Neural cell (in vitro differentiated cells): ENCODE measurements around the gene PLP2. TPM values are rescaled to one million over a fixed set of nuclear protein-coding genes. Genes with fewer than 3 reads are reported as not detected.

ENCODE experiments used
- H2AFZ ChIP-seq: fragments of 200-600, 300-800 bp; sonication (generic), shearing (Covaris generic); 2 replicates; pipeline ENCODE4 v1.6.0; 2014; ENCODE audit warnings: low read depth, mild to moderate bottlenecking, antibody characterized with exemption, low read length, moderate library complexity
- H3F3A ChIP-seq: fragments of 200-600 bp; shearing (Covaris generic); 2 replicates; pipeline ENCODE4 v1.6.1; 2016; ENCODE audit warnings: mild to moderate bottlenecking, moderate library complexity, mixed read lengths, antibody characterized with exemption, low read length; ENCODE audit not compliant: insufficient read depth, poor library complexity, severe bottlenecking
- H3K27ac ChIP-seq: fragments of 200-600, 300-800 bp; sonication (generic), shearing (Covaris generic); 2 replicates; pipeline ENCODE4 v1.5.1; 2014; ENCODE audit warnings: mild to moderate bottlenecking, low read length, moderate library complexity
- H3K27me3 ChIP-seq: fragments of 300-800, 200-600 bp; sonication (generic), shearing (Covaris generic); 2 replicates; pipeline ENCODE4 v1.6.0; 2014; ENCODE audit warnings: mild to moderate bottlenecking, low read depth, low read length, moderate library complexity; ENCODE audit not compliant: insufficient read depth
- H3K36me3 ChIP-seq: fragments of 300-800, 200-600 bp; sonication (generic), shearing (Covaris generic); 2 replicates; pipeline ENCODE4 v1.5.1; 2014; ENCODE audit warnings: mild to moderate bottlenecking, antibody characterized with exemption, low read length, moderate library complexity; ENCODE audit not compliant: insufficient read depth
- H3K4me2 ChIP-seq: fragments of 300-800, 200-600 bp; sonication (generic), shearing (Covaris generic); 2 replicates; pipeline ENCODE4 v1.6.0; 2014; ENCODE audit warnings: mild to moderate bottlenecking, low read length
- H3K4me3 ChIP-seq: fragments of 300-800, 200-600 bp; sonication (generic), shearing (Covaris generic); 2 replicates; pipeline ENCODE4 v1.5.1; 2014; ENCODE audit warnings: mild to moderate bottlenecking, low read length, moderate library complexity
- H3K79me2 ChIP-seq: fragments of 200-600 bp; shearing (Covaris generic); replicated peaks from 2 replicates; pipeline ENCODE4 v1.6.0; 2014; ENCODE audit warnings: mild to moderate bottlenecking, low read length, moderate library complexity; ENCODE audit not compliant: insufficient read depth
- H3K9ac ChIP-seq: fragments of 300-800, 200-600 bp; sonication (generic), shearing (Covaris generic); 2 replicates; pipeline ENCODE4 v1.6.1; 2016; ENCODE audit warnings: mild to moderate bottlenecking, low read length, mixed read lengths
- H3K9me2 ChIP-seq: fragments of 200-600 bp; shearing (Covaris generic); 2 replicates; pipeline ENCODE4 v1.6.1; 2016; ENCODE audit warnings: mild to moderate bottlenecking, low read length, mixed read lengths; ENCODE audit not compliant: insufficient read depth
- H3K9me3 ChIP-seq: fragments of 200-600, 300-800 bp; sonication (generic), shearing (Covaris generic); 2 replicates; pipeline ENCODE4 v1.6.1; 2016; ENCODE audit warnings: mild to moderate bottlenecking, mixed run types, low read length, moderate library complexity, mixed read lengths
- H4K20me1 ChIP-seq: fragments of 200-600 bp; shearing (Covaris generic); 2 replicates; pipeline ENCODE4 v1.6.1; 2016; ENCODE audit warnings: mild to moderate bottlenecking, mixed run types; ENCODE audit not compliant: insufficient read depth
- EP300 ChIP-seq: fragments of 450-650 bp; conservative IDR thresholded peaks from 2 replicates; pipeline ENCODE4 v1.6.1; 2014; ENCODE audit warnings: antibody characterized with exemption, mild to moderate bottlenecking, moderate library complexity; ENCODE audit not compliant: poor library complexity, severe bottlenecking
- EZH2 ChIP-seq: fragments of 200-600, 300-800 bp; shearing (Covaris generic), sonication (generic); IDR thresholded peaks from 2 replicates; pipeline ENCODE4 v1.6.1; 2014; ENCODE audit warnings: antibody characterized with exemption, low read length, borderline replicate concordance, mild to moderate bottlenecking; ENCODE audit not compliant: insufficient read depth, poor library complexity, severe bottlenecking
- MXI1 ChIP-seq: fragments of 450-650 bp; conservative IDR thresholded peaks from 2 replicates; pipeline ENCODE4 v1.6.1; 2014; ENCODE audit warnings: antibody characterized with exemption, mild to moderate bottlenecking; ENCODE audit not compliant: poor library complexity, severe bottlenecking
- POLR2AphosphoS5 ChIP-seq: IDR thresholded peaks from 2 replicates; pipeline ENCODE4 v1.6.1; 2012
- RAD21 ChIP-seq: fragments of 450-650 bp; conservative IDR thresholded peaks from 2 replicates; pipeline ENCODE4 v1.6.1; 2014; ENCODE audit warnings: antibody characterized with exemption, mild to moderate bottlenecking, moderate library complexity
- SMC3 ChIP-seq: fragments of 450-650 bp; conservative IDR thresholded peaks from 2 replicates; pipeline ENCODE4 v1.6.1; 2014; ENCODE audit warnings: antibody characterized with exemption, mild to moderate bottlenecking, moderate library complexity; ENCODE audit not compliant: poor library complexity
- TAF1 ChIP-seq: IDR thresholded peaks from 2 replicates; pipeline ENCODE4 v1.6.1; 2012; ENCODE audit warnings: low read depth
- polyA plus RNA-seq: library from polyadenylated mRNA; depleted of rRNA; stranded (reverse); fragments of >200 nt; gene quantifications from 2 replicates; pipeline ENCODE4 v1.2.3, GENCODE V29; 2014
- TF ChIP-seq, protein P1 (sequence below): fragments of 450-650 bp; IDR thresholded peaks from 2 replicates; pipeline ENCODE4 v1.5.1; 2014; ENCODE audit warnings: antibody characterized with exemption, mild to moderate bottlenecking, moderate library complexity; ENCODE audit not compliant: poor library complexity, severe bottlenecking
- TF ChIP-seq, protein P2 (sequence below): IDR thresholded peaks from 2 replicates; pipeline ENCODE4 v1.6.1; 2012; ENCODE audit warnings: borderline replicate concordance

The PLP2 gene
- polyA plus RNA-seq, 1 donor from 2014 or later = not detected

DNA sequence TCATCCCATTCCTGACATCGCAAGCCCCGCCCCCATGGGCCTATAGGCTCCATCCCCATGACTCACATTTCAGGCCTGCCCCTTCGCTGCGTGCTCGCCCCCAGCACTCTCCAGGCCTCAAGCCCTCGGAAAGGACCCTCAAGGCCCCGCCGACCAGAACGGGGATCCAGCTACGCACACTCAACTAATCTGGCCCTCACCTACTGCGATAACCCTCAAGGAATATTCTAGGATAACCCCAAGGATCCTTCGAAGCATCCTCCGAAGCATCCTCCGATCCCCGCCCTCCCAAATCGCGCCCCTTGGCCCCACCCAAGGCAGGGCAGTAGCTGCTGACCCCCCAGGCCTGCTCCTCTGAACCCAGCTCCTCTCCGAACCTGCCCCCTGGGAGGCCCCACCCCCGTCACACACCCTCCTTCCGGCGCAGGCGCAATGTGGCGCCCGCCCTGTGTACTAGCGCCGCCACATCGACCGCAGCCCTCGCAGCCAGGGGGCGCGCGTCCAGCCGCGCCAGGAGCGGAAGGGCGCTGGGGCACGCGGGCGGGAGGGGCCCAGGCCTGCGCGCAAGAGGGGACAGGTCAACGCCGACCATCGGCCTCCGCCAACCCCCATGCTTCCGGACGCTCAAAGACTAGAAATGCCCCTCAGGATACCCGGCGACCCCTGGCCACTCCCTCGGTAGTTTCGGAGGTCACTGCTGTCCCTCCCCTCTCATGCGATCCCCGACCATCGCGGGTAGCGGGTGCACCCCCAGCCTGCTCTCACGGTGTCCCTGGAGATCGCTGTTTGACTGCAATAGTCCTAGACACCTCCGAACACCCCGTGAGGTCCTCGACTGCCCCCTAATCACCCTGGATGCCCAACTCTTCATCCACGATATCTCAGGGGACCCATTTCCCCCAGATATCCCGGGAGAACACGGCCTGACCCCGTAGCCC is 15.5 kb upstream of the PLP2 start:
- Histone ChIP-seq H2AFZ (no peak overlapping the region), H3K9me3 (no peaks in the 10 kb centered on the region), H3K27me3 (no peaks in the 10 kb centered on the region), H3K4me2 (no peak overlapping the region), H3K36me3 (no peaks in the 10 kb centered on the region), H3K9me2 (no peaks in the 10 kb centered on the region), H3K9ac (peak overlapping the region; percentile 72), H4K20me1 (no peaks in the 10 kb centered on the region), H3K4me3 (peak overlapping the region; percentile 63), H3F3A (no peaks in the 10 kb centered on the region), H3K79me2 (no peaks in the 10 kb centered on the region), H3K27ac (peak overlapping the region; percentile 77)
- TF ChIP-seq, protein P1, sequence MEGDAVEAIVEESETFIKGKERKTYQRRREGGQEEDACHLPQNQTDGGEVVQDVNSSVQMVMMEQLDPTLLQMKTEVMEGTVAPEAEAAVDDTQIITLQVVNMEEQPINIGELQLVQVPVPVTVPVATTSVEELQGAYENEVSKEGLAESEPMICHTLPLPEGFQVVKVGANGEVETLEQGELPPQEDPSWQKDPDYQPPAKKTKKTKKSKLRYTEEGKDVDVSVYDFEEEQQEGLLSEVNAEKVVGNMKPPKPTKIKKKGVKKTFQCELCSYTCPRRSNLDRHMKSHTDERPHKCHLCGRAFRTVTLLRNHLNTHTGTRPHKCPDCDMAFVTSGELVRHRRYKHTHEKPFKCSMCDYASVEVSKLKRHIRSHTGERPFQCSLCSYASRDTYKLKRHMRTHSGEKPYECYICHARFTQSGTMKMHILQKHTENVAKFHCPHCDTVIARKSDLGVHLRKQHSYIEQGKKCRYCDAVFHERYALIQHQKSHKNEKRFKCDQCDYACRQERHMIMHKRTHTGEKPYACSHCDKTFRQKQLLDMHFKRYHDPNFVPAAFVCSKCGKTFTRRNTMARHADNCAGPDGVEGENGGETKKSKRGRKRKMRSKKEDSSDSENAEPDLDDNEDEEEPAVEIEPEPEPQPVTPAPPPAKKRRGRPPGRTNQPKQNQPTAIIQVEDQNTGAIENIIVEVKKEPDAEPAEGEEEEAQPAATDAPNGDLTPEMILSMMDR = peak; percentile 68
- TF ChIP-seq MXI1 (no peak), EZH2 (no peak), RAD21 (no peak), TAF1 (no peak), EP300 (no peak), SMC3 (peak; percentile 47), POLR2AphosphoS5 (peak; percentile 49)
- TF ChIP-seq, protein P2, sequence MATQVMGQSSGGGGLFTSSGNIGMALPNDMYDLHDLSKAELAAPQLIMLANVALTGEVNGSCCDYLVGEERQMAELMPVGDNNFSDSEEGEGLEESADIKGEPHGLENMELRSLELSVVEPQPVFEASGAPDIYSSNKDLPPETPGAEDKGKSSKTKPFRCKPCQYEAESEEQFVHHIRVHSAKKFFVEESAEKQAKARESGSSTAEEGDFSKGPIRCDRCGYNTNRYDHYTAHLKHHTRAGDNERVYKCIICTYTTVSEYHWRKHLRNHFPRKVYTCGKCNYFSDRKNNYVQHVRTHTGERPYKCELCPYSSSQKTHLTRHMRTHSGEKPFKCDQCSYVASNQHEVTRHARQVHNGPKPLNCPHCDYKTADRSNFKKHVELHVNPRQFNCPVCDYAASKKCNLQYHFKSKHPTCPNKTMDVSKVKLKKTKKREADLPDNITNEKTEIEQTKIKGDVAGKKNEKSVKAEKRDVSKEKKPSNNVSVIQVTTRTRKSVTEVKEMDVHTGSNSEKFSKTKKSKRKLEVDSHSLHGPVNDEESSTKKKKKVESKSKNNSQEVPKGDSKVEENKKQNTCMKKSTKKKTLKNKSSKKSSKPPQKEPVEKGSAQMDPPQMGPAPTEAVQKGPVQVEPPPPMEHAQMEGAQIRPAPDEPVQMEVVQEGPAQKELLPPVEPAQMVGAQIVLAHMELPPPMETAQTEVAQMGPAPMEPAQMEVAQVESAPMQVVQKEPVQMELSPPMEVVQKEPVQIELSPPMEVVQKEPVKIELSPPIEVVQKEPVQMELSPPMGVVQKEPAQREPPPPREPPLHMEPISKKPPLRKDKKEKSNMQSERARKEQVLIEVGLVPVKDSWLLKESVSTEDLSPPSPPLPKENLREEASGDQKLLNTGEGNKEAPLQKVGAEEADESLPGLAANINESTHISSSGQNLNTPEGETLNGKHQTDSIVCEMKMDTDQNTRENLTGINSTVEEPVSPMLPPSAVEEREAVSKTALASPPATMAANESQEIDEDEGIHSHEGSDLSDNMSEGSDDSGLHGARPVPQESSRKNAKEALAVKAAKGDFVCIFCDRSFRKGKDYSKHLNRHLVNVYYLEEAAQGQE = no peak

DNA sequence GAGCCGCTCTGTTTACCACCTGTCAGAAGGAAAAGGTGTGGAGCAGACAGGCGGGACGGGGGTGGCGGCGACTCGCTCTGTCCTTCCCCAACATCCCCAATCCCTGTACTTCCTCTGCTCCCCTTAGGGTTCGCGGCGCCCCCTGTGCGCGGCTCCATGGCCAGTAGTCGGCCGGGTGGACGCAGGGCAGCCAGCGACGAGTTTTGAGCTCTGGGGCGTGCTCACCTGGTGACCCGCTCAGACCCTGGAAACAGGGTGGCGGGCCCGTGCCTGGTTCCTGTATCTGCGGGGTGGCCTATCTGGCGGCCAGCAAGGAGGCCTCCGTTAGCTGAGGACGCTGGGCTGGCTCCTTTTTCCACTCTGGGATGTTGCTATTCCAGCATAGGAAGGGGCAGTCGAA is 14.5 kb upstream of the PLP2 start:
- H3K79me2 ChIP-seq = no peaks in the 10 kb centered on the region
- H3K36me3 ChIP-seq = no peaks in the 10 kb centered on the region
- H3K9me2 ChIP-seq = no peaks in the 10 kb centered on the region
- H3K27ac ChIP-seq = no peak overlapping the region
- H3K9ac ChIP-seq = no peak overlapping the region
- no peaks in the 10 kb centered on the region for H3K9me3 ChIP-seq
- H3K4me3 ChIP-seq = no peak overlapping the region
- no peak overlapping the region for H2AFZ ChIP-seq
- H3K27me3 ChIP-seq = no peaks in the 10 kb centered on the region
- TF ChIP-seq POLR2AphosphoS5 = no peak
- TF ChIP-seq RAD21 = no peak
- no peak for TF ChIP-seq SMC3
- no peak for TF ChIP-seq EZH2
- no peak for TF ChIP-seq TAF1
- TF ChIP-seq, protein P1 = no peak
- no peak for TF ChIP-seq EP300
- TF ChIP-seq, protein P2 = no peak
- H3F3A ChIP-seq = no peaks in the 10 kb centered on the region
- no peak overlapping the region for H3K4me2 ChIP-seq
- H4K20me1 ChIP-seq = no peaks in the 10 kb centered on the region
